Smooth muscle cell (in vitro differentiated cells): ENCODE results near the gene POU2F1. TPM values are rescaled to one million over a fixed set of nuclear protein-coding genes. Genes with fewer than 3 reads are reported as not detected.

ENCODE experiments used
- DNase-seq: peaks from one replicate; lab custom pipeline; 2025; ENCODE audit not compliant: unreplicated experiment; lab: John Stamatoyannopoulos, UW
- H2AFZ ChIP-seq: fragments of 200-600 bp; sonication (generic); 2 replicates; pipeline ENCODE4 v1.6.0; 2016; ENCODE audit warnings: antibody characterized with exemption, low read depth, mild to moderate bottlenecking
- H3F3A ChIP-seq: fragments of 200-600 bp; sonication (generic); 2 replicates; pipeline ENCODE4 v1.6.0; 2017; ENCODE audit warnings: antibody characterized with exemption, low read depth
- H3K27ac ChIP-seq: fragments of 200-600 bp; sonication (generic); 2 replicates; pipeline ENCODE4 v1.5.1; 2016; ENCODE audit warnings: low read depth, mild to moderate bottlenecking
- H3K27me3 ChIP-seq: fragments of 200-600 bp; sonication (generic); 2 replicates; pipeline ENCODE4 v1.6.1; 2016; ENCODE audit warnings: low read depth, mild to moderate bottlenecking
- H3K36me3 ChIP-seq: fragments of 200-600 bp; sonication (generic); 2 replicates; pipeline ENCODE4 v1.5.1; 2016; ENCODE audit warnings: low read depth
- H3K4me1 ChIP-seq: fragments of 200-600 bp; sonication (generic); 2 replicates; pipeline ENCODE4 v1.5.1; 2016; ENCODE audit warnings: low read depth
- H3K4me2 ChIP-seq: fragments of 200-600 bp; sonication (generic); 2 replicates; pipeline ENCODE4 v1.6.0; 2016; ENCODE audit warnings: mild to moderate bottlenecking
- H3K4me3 ChIP-seq: fragments of 200-600 bp; sonication (generic); 2 replicates; pipeline ENCODE4 v1.5.1; 2016; ENCODE audit warnings: mild to moderate bottlenecking
- H3K79me2 ChIP-seq: fragments of 200-600 bp; sonication (generic); 2 replicates; pipeline ENCODE4 v1.6.0; 2016; ENCODE audit warnings: low read depth, mild to moderate bottlenecking
- H3K9ac ChIP-seq: fragments of 200-600 bp; sonication (generic); 2 replicates; pipeline ENCODE4 v1.6.0; 2016; ENCODE audit warnings: low read depth
- H3K9me3 ChIP-seq: fragments of 200-600 bp; sonication (generic); replicated peaks from 2 replicates; pipeline ENCODE4 v1.5.1; 2016; ENCODE audit warnings: low read depth
- H4K20me1 ChIP-seq: fragments of 200-600 bp; sonication (generic); 2 replicates; pipeline ENCODE4 v1.6.0; 2016; ENCODE audit warnings: low read depth
- WGBS: methylation state at CpG from one replicate; pipeline ENCODE4 v1.1.7; 2016; ENCODE audit warnings: low lambda C conversion rate; 5-methylcytosine and 5-hydroxymethylcytosine counted together
- polyA plus RNA-seq: library from polyadenylated mRNA; unstranded; fragments of >200 nt; fragmentation: Nextera tagmentation; extraction: Ambion mirVana; gene quantifications from 2 replicates; pipeline ENCODE4 v1.2.1, GENCODE V29; 2016
- total RNA-seq: library from RNA; depleted of rRNA; stranded (reverse); fragments of >200 nt; gene quantifications from 2 replicates; pipeline ENCODE4 v1.2.3, GENCODE V29; 2014
- TF ChIP-seq, protein P1 (sequence below): fragments of 200-600 bp; sonication (generic); IDR thresholded peaks from 2 replicates; pipeline ENCODE4 v1.5.1; 2017; ENCODE audit warnings: borderline replicate concordance, mild to moderate bottlenecking, antibody characterized with exemption; ENCODE audit not compliant: insufficient read depth, poor library complexity, severe bottlenecking

POU2F1 gene
- total and polyA plus RNA-seq, 2 experiments from 2014 or later, result 5.3 to 15.6 TPM

DNA sequence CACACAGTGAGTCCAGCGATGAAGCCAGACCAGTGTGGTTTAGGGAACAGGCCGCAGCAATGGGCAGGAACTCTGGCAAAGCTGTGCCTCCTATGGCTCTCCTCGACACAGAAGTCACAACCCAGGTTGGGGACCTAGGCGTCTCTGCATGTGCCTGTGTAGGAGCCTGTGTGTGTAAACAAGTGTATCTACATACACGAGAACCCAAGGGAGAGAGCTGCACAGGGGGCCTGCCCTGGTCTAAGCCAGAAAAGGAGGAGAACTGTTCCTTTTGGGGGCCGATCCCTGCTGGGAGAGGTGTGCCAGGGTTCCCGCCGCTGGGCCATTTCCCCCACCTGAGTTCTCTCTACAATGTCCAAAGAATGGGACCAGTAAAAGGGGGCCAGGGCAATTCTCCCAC lies 241.7 kb downstream of the POU2F1 start:
- DNase-seq, result no peak

DNA sequence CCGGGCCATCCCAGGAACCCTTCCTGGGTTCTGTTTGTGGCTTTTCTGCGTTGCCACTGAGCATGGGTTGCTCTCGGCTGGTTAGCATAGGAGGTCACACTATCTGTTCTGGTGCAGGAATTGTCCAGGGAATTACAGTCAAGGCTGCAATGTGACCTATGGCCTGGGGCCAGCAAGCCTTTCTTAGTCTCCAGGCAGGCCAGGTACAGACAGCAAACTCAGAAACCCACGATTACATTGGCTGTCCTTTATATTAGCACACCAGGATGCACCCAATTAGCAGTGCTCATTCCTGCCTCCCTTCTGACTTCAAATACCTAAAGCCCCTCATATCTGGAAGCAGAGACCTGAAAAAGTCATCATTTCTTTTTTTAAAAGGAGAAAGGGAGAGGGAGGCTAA lies 242.4 kb downstream of the POU2F1 start:
- WGBS, result 80% methylated on average over 4 of the region's 4 CpGs
- H3K27me3 ChIP-seq, result no peaks in the 10 kb centered on the region

More for the DNA sequence above, 241.7 kb downstream of the POU2F1 start:
- H3K9ac ChIP-seq, result no peak overlapping the region
- peaks cover under 1% of the 10 kb centered on the region for H3K27me3 ChIP-seq
- H3K4me3 ChIP-seq, result no peak overlapping the region
- no peaks in the 10 kb centered on the region for H4K20me1 ChIP-seq
- no peaks in the 10 kb centered on the region for H3K36me3 ChIP-seq
- H3K9me3 ChIP-seq, result no peaks in the 10 kb centered on the region
- H3K79me2 ChIP-seq, result no peaks in the 10 kb centered on the region
- H3K27ac ChIP-seq, result no peak overlapping the region
- peaks cover 3% of the 10 kb centered on the region for H3F3A ChIP-seq
- WGBS, result 94% methylated on average over 8 of the region's 8 CpGs
- H2AFZ ChIP-seq, result no peak overlapping the region
- H3K4me2 ChIP-seq, result no peak overlapping the region
- peaks cover 18% of the 10 kb centered on the region for H3K4me1 ChIP-seq
- TF ChIP-seq, protein P1, sequence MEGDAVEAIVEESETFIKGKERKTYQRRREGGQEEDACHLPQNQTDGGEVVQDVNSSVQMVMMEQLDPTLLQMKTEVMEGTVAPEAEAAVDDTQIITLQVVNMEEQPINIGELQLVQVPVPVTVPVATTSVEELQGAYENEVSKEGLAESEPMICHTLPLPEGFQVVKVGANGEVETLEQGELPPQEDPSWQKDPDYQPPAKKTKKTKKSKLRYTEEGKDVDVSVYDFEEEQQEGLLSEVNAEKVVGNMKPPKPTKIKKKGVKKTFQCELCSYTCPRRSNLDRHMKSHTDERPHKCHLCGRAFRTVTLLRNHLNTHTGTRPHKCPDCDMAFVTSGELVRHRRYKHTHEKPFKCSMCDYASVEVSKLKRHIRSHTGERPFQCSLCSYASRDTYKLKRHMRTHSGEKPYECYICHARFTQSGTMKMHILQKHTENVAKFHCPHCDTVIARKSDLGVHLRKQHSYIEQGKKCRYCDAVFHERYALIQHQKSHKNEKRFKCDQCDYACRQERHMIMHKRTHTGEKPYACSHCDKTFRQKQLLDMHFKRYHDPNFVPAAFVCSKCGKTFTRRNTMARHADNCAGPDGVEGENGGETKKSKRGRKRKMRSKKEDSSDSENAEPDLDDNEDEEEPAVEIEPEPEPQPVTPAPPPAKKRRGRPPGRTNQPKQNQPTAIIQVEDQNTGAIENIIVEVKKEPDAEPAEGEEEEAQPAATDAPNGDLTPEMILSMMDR, result no peak

DNA sequence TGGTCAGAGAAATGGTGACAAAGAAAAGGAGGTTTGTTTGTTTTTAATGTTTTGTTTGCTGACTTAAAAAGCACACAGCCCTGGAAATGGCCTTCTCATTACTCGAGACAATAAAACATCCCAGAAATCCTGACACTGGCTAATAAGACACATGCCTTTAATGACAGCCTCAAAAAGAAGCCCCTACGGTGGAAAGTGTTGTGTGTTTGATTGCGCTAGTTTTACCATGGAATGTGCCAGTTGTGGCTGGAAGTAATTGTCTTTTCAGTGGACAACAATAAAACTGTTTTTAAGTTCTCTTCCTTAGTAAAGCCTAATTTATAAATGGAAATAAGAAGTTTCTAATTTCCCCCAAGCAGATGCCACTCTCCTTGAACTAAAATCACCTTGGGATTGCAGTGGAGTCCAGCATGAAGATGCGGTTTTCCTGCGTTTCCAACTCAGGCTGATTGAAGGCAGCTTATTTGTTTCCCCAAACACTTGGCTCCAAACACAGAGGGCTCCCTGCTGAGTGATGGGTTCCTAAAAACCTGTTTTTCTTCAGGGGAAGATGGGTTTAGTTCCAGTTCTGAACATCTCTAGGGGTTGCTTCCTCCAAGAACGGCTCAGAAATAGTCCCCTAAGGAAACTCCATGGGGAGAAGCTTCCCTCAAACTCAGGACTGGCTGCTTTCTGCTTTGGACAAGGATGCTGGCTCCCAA lies 243.3 kb downstream of the POU2F1 start:
- H3K4me1 ChIP-seq, result peaks cover 25% of the 10 kb centered on the region
- WGBS, result 73% methylated on average over 6 of the region's 6 CpGs
- TF ChIP-seq, protein P1, result no peak
- DNase-seq, result no peak
- no peak overlapping the region for H3K9ac ChIP-seq
- no peak overlapping the region for H2AFZ ChIP-seq
- no peak overlapping the region for H3K4me3 ChIP-seq
- H3K4me2 ChIP-seq, result no peak overlapping the region
- H3K36me3 ChIP-seq, result no peaks in the 10 kb centered on the region
- H3K9me3 ChIP-seq, result no peaks in the 10 kb centered on the region
- H4K20me1 ChIP-seq, result no peaks in the 10 kb centered on the region
- no peak overlapping the region for H3K27ac ChIP-seq
- H3K27me3 ChIP-seq, result no peaks in the 10 kb centered on the region
- H3K79me2 ChIP-seq, result no peaks in the 10 kb centered on the region
- peaks cover 3% of the 10 kb centered on the region for H3F3A ChIP-seq

More for the DNA sequence above, 242.4 kb downstream of the POU2F1 start:
- H3K27ac ChIP-seq, result no peak overlapping the region
- peaks cover 3% of the 10 kb centered on the region for H3F3A ChIP-seq
- H3K4me2 ChIP-seq, result no peak overlapping the region
- no peak for DNase-seq
- no peaks in the 10 kb centered on the region for H3K36me3 ChIP-seq
- no peaks in the 10 kb centered on the region for H4K20me1 ChIP-seq
- no peak overlapping the region for H2AFZ ChIP-seq
- H3K9me3 ChIP-seq, result no peaks in the 10 kb centered on the region
- H3K4me3 ChIP-seq, result no peak overlapping the region
- no peaks in the 10 kb centered on the region for H3K79me2 ChIP-seq
- no peak overlapping the region for H3K9ac ChIP-seq
- TF ChIP-seq, protein P1, result no peak
- peaks cover 25% of the 10 kb centered on the region for H3K4me1 ChIP-seq

DNA sequence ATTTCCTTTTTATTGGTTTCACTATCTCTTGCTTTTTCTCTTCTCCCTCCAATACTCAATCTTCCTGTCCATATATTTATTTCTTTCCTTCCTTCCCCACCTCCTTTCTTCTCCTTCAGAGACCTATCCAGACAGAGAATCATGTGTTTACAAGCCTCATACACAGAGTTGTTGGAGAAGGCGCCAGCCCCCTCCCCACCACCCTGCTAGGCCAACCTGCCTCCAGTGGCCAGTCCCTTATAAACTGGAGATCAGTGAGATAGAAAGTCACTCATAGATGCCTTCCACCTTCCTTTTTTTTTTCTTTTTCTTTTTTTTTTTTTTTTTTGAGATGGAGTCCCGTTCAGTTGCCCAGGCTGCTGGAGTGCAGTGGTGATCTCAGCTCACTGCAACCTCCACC lies 244.3 kb downstream of the POU2F1 start:
- Histone ChIP-seq H3K4me1 (peaks cover 25% of the 10 kb centered on the region), H3K9me3 (no peaks in the 10 kb centered on the region), H3K9ac (no peak overlapping the region), H3K79me2 (no peaks in the 10 kb centered on the region), H3K27ac (no peak overlapping the region), H3K4me2 (no peak overlapping the region), H3K27me3 (no peaks in the 10 kb centered on the region), H2AFZ (no peak overlapping the region), H3K36me3 (no peaks in the 10 kb centered on the region), H3K4me3 (no peak overlapping the region), H3F3A (peaks cover 3% of the 10 kb centered on the region), H4K20me1 (no peaks in the 10 kb centered on the region)
- TF ChIP-seq, protein P1, result no peak
- no peak for DNase-seq
- WGBS, result 91% methylated on average over 2 of the region's 2 CpGs
